Chondrocyte (in vitro differentiated cells): Measurements from ENCODE around the gene CRIP3. TPM values are rescaled to one million over a fixed set of nuclear protein-coding genes. Genes with fewer than 3 reads are reported as not detected.

ENCODE experiments used
- DNase-seq: peaks from one replicate; pipeline ENCODE4 v3.0.0; 2021; ENCODE audit warnings: mixed read lengths, low spot score
- H3K27ac Mint-ChIP-seq: one replicate; pipeline ENCODE4 v1.8.0; 2021; ENCODE audit warnings: mild to moderate bottlenecking, moderate library complexity, mixed read lengths; ENCODE audit not compliant: unreplicated experiment
- H3K27me3 Mint-ChIP-seq: 2 replicates; pipeline ENCODE4 v1.8.0; 2021; ENCODE audit warnings: low read depth, mixed read lengths
- H3K36me3 Mint-ChIP-seq: 2 replicates; pipeline ENCODE4 v1.8.0; 2021; ENCODE audit warnings: low read depth, mixed read lengths
- H3K4me1 Mint-ChIP-seq: 2 replicates; pipeline ENCODE4 v1.8.0; 2021; ENCODE audit warnings: low read depth, mild to moderate bottlenecking, mixed read lengths
- H3K4me3 Mint-ChIP-seq: one replicate; pipeline ENCODE4 v1.8.0; 2021; ENCODE audit warnings: mild to moderate bottlenecking, moderate library complexity, mixed read lengths; ENCODE audit not compliant: unreplicated experiment
- H3K9me3 Mint-ChIP-seq: 2 replicates; pipeline ENCODE4 v1.8.0; 2021; ENCODE audit warnings: low read depth, mixed read lengths
- total RNA-seq: library from RNA; stranded (reverse); gene quantifications from 3 replicates; pipeline ENCODE4 v1.2.1, GENCODE V29; 2021
- TF ChIP-seq, protein P1 (sequence below): fragments of 200-600 bp; sonication (generic); IDR thresholded peaks from 2 replicates; pipeline ENCODE4 v1.5.0; 2021; ENCODE audit warnings: antibody characterized with exemption, mild to moderate bottlenecking, moderate library complexity

Gene CRIP3
- total RNA-seq, 1 donor from 2014 or later, result 0.47 TPM

GRCh38 chr6:43276577-43277305, 31.9 kb downstream of the CRIP3 start:
- TF ChIP-seq, protein P1, sequence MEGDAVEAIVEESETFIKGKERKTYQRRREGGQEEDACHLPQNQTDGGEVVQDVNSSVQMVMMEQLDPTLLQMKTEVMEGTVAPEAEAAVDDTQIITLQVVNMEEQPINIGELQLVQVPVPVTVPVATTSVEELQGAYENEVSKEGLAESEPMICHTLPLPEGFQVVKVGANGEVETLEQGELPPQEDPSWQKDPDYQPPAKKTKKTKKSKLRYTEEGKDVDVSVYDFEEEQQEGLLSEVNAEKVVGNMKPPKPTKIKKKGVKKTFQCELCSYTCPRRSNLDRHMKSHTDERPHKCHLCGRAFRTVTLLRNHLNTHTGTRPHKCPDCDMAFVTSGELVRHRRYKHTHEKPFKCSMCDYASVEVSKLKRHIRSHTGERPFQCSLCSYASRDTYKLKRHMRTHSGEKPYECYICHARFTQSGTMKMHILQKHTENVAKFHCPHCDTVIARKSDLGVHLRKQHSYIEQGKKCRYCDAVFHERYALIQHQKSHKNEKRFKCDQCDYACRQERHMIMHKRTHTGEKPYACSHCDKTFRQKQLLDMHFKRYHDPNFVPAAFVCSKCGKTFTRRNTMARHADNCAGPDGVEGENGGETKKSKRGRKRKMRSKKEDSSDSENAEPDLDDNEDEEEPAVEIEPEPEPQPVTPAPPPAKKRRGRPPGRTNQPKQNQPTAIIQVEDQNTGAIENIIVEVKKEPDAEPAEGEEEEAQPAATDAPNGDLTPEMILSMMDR, result no peak
- Mint-ChIP-seq H3K9me3 (no peaks in the 10 kb centered on the region), H3K36me3 (no peaks in the 10 kb centered on the region), H3K4me3 (no peak overlapping the region), H3K27me3 (peaks cover 25% of the 10 kb centered on the region), H3K4me1 (peaks cover 18% of the 10 kb centered on the region), H3K27ac (no peak overlapping the region)
- DNase-seq, result no peak

DNA sequence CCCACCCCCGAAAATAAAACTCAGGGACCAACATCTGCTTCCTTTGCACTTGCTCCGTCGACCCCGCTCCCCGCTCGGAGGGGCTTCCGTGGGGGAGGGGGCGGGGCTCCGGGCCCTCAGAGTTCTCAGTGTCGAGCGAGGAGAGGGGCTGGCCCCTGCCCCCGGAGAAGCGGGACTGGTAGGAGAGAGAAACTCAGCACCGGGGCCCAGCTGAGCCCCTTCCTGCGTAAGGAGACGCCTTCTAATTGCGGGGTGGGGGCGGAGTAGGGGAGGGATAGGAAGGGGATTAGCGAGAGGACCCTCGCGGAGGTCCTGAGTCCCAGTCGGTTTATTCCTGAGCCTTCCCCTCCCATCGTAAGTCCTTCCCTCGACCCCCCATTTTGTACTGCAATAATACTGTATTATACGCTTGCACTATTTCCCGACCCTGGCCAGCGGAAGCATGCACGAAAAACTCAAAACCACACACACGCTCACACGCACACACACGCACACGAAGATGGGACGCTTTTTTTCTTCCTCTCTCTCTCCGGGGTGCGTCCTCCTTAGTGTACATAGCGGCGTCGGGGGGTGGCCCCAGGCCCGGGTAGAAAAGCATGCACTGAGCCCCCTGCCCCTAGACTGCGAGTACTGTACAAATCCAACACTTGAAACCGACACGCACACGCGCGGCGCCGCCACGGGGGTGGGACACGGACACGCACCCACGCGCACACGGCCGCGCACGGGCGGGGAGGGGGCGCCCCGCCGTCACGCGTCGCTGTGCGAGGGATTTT, 32.6 kb downstream of the CRIP3 start:
- no peak for DNase-seq
- H3K27ac Mint-ChIP-seq, result no peak overlapping the region
- H3K9me3 Mint-ChIP-seq, result no peaks in the 10 kb centered on the region
- H3K4me3 Mint-ChIP-seq, result no peak overlapping the region
- TF ChIP-seq, protein P1, result no peak
- peaks cover 23% of the 10 kb centered on the region for H3K27me3 Mint-ChIP-seq
- peaks cover 18% of the 10 kb centered on the region for H3K4me1 Mint-ChIP-seq
- H3K36me3 Mint-ChIP-seq, result no peaks in the 10 kb centered on the region

- peaks cover 20% of the 10 kb centered on the region for H3K27me3 Mint-ChIP-seq
- DNase-seq, result no peak
- H3K9me3 Mint-ChIP-seq, result no peaks in the 10 kb centered on the region
- peaks cover 24% of the 10 kb centered on the region for H3K4me1 Mint-ChIP-seq
- TF ChIP-seq, protein P1, result no peak
- H3K36me3 Mint-ChIP-seq, result no peaks in the 10 kb centered on the region
- H3K4me3 Mint-ChIP-seq, result peak overlapping the region; percentile 62
- H3K27ac Mint-ChIP-seq, result no peak overlapping the region
Measured at GRCh38 chr6:43274916-43275597, 33.6 kb downstream of the CRIP3 start.

GRCh38 chr6:43274127-43274915, 34.3 kb downstream of the CRIP3 start:
- H3K36me3 Mint-ChIP-seq, result no peaks in the 10 kb centered on the region
- no peak for DNase-seq
- no peak overlapping the region for H3K4me3 Mint-ChIP-seq
- peaks cover 22% of the 10 kb centered on the region for H3K27me3 Mint-ChIP-seq
- TF ChIP-seq, protein P1, result no peak
- H3K27ac Mint-ChIP-seq, result no peak overlapping the region
- no peaks in the 10 kb centered on the region for H3K9me3 Mint-ChIP-seq
- peaks cover 25% of the 10 kb centered on the region for H3K4me1 Mint-ChIP-seq
